ENCODE data around the gene FILIP1.

- no peak for TF ChIP-seq CTCF (conservative IDR thresholded peaks at IDR 0.05; ENCODE audit: low read length)
- no peak for TF ChIP-seq EZH2phosphoT487 (IDR thresholded peaks at IDR 0.05; ENCODE audit: borderline replicate concordance, low read depth, low read length)
These were observed 130.3 kb downstream of the FILIP1 start for GRCh38 chr6:75363304-75363703.

Data from OCI-LY7 (cell line).